ENCODE data around the gene GPX2.

GPX2 gene

GRCh38 chr14:64979336-64980074 lies 37.0 kb upstream of the GPX2 start:
- H2AFZ ChIP-seq (ENCODE audit: low read length) = no peak overlapping the region
- H3F3A ChIP-seq (ENCODE audit: insufficient read depth, low read length) = no peaks in the 10 kb centered on the region
- no peaks in the 10 kb centered on the region for H3K9me3 ChIP-seq (ENCODE audit: low read length)
- H3K4me3 ChIP-seq (ENCODE audit: low read depth, low read length, poor library complexity, severe bottlenecking) = no peak overlapping the region
- H3K36me3 ChIP-seq (ENCODE audit: insufficient read depth, low read length) = no peaks in the 10 kb centered on the region
- H3K27ac ChIP-seq (ENCODE audit: low read depth, low read length, poor library complexity, severe bottlenecking) = no peak overlapping the region
- TF ChIP-seq CTCF (IDR thresholded peaks at IDR 0.05; ENCODE audit: low read length) = no peak
- no peak for TF ChIP-seq EZH2 (IDR thresholded peaks at IDR 0.05; ENCODE audit: borderline replicate concordance, low read length)
- H3K79me2 ChIP-seq (ENCODE audit: insufficient read depth, low read length) = no peaks in the 10 kb centered on the region
- no peak overlapping the region for H3K4me2 ChIP-seq (ENCODE audit: low read length)
- H3K4me1 ChIP-seq (ENCODE audit: insufficient read depth, low read length, severe bottlenecking) = peaks cover 4% of the 10 kb centered on the region
- no peaks in the 10 kb centered on the region for H3K9me2 ChIP-seq (ENCODE audit: low read depth, low read length)
- no peaks in the 10 kb centered on the region for H3K27me3 ChIP-seq (ENCODE audit: insufficient read depth, low read length)
- H4K20me1 ChIP-seq (ENCODE audit: insufficient read depth, low read length) = no peaks in the 10 kb centered on the region
- no peak overlapping the region for H3K9ac ChIP-seq (ENCODE audit: low read length)

GRCh38 chr14:64974563-64974962 lies 32.0 kb upstream of the GPX2 start:
- H3K79me2 ChIP-seq (ENCODE audit: insufficient read depth, low read length) = no peaks in the 10 kb centered on the region
- H3K4me2 ChIP-seq (ENCODE audit: low read length) = no peak overlapping the region
- no peaks in the 10 kb centered on the region for H4K20me1 ChIP-seq (ENCODE audit: insufficient read depth, low read length)
- peaks cover 6% of the 10 kb centered on the region; the same call in 1 of the 2 replicates for H3K27me3 ChIP-seq (ENCODE audit: insufficient read depth, low read length)
- H3K9me2 ChIP-seq (ENCODE audit: low read depth, low read length) = no peaks in the 10 kb centered on the region
- TF ChIP-seq CTCF (IDR thresholded peaks at IDR 0.05; ENCODE audit: low read length) (no peak), EZH2 (IDR thresholded peaks at IDR 0.05; ENCODE audit: borderline replicate concordance, low read length) (no peak)
- no peaks in the 10 kb centered on the region for H3K36me3 ChIP-seq (ENCODE audit: insufficient read depth, low read length)
- H3K9me3 ChIP-seq (ENCODE audit: low read length) = no peaks in the 10 kb centered on the region
- peaks cover 11% of the 10 kb centered on the region for H3K4me1 ChIP-seq (ENCODE audit: insufficient read depth, low read length, severe bottlenecking)
- no peak overlapping the region for H3K4me3 ChIP-seq (ENCODE audit: low read depth, low read length, poor library complexity, severe bottlenecking)
- no peaks in the 10 kb centered on the region for H3F3A ChIP-seq (ENCODE audit: insufficient read depth, low read length)
- no peak overlapping the region for H2AFZ ChIP-seq (ENCODE audit: low read length)
- H3K9ac ChIP-seq (ENCODE audit: low read length) = no peak overlapping the region
- H3K27ac ChIP-seq (ENCODE audit: low read depth, low read length, poor library complexity, severe bottlenecking) = no peak overlapping the region

- no peaks in the 10 kb centered on the region for H3K9me3 ChIP-seq (ENCODE audit: low read length)
- no peaks in the 10 kb centered on the region for H3F3A ChIP-seq (ENCODE audit: insufficient read depth, low read length)
- H4K20me1 ChIP-seq (ENCODE audit: insufficient read depth, low read length) = no peaks in the 10 kb centered on the region
- no peak overlapping the region for H3K4me3 ChIP-seq (ENCODE audit: low read depth, low read length, poor library complexity, severe bottlenecking)
- no peaks in the 10 kb centered on the region for H3K36me3 ChIP-seq (ENCODE audit: insufficient read depth, low read length)
- H3K27ac ChIP-seq (ENCODE audit: low read depth, low read length, poor library complexity, severe bottlenecking) = no peak overlapping the region
- no peak overlapping the region for H3K9ac ChIP-seq (ENCODE audit: low read length)
- no peak for TF ChIP-seq CTCF (IDR thresholded peaks at IDR 0.05; ENCODE audit: low read length)
- peaks cover 11% of the 10 kb centered on the region for H3K4me1 ChIP-seq (ENCODE audit: insufficient read depth, low read length, severe bottlenecking)
- no peaks in the 10 kb centered on the region for H3K9me2 ChIP-seq (ENCODE audit: low read depth, low read length)
- no peak overlapping the region for H2AFZ ChIP-seq (ENCODE audit: low read length)
- peaks cover 6% of the 10 kb centered on the region; the same call in 1 of the 2 replicates for H3K27me3 ChIP-seq (ENCODE audit: insufficient read depth, low read length)
- no peak overlapping the region for H3K4me2 ChIP-seq (ENCODE audit: low read length)
- no peaks in the 10 kb centered on the region for H3K79me2 ChIP-seq (ENCODE audit: insufficient read depth, low read length)
Observed at GRCh38 chr14:64973826-64974225, 31.3 kb upstream of the GPX2 start.

Data from OCI-LY1 (cell line).